A549 (cell line): Measurements from ENCODE around the gene OR4D1.

Experiments
- BHLHE40 ChIP-seq: IDR thresholded peaks from 2 replicates; pipeline ENCODE4 v1.6.1; 2012; ENCODE audit warnings: low read depth, low read length, inconsistent platforms
- CEBPB ChIP-seq, 2 experiments: fragments of >200 bp in 1 of 2; sonication (Bioruptor Twin) in 1 of 2; formaldehyde crosslinking in 1 of 2; IDR thresholded peaks; 2 replicates each; pipeline ENCODE4 v1.6.1; 2012 to 2016
- CHD2 ChIP-seq: fragments of 150-350 bp; IDR thresholded peaks from 2 replicates; pipeline ENCODE4 v1.6.1; 2014; ENCODE audit warnings: low read length; ENCODE audit not compliant: partially characterized antibody
- CTCF ChIP-seq: fragments of >200 bp; sonication (Bioruptor Twin); formaldehyde crosslinking; IDR thresholded peaks from 3 replicates; pipeline ENCODE4 v1.5.1; 2016
- FOXS1 ChIP-seq: fragments of 250-450 bp; sonication (Bioruptor Pico); IDR thresholded peaks from 2 replicates; pipeline ENCODE4 v1.5.0; 2020; ENCODE audit warnings: mild to moderate bottlenecking, moderate library complexity
- HES2 ChIP-seq: fragments of >200 bp; sonication (Bioruptor Twin); formaldehyde crosslinking; IDR thresholded peaks from 2 replicates; pipeline ENCODE4 v1.6.1; 2016
- JUNB ChIP-seq: fragments of >200 bp; sonication (Bioruptor Twin); formaldehyde crosslinking; IDR thresholded peaks from 2 replicates; pipeline ENCODE4 v1.6.1; 2016
- MYC ChIP-seq: IDR thresholded peaks from 2 replicates; pipeline ENCODE4 v1.6.1; 2012; ENCODE audit warnings: mild to moderate bottlenecking, inconsistent platforms, low read length, improper control_type of control experiment, borderline replicate concordance
- NR3C1 ChIP-seq: fragments of >200 bp; sonication (Bioruptor Twin); formaldehyde crosslinking; IDR thresholded peaks from 3 replicates; pipeline ENCODE4 v1.6.1; 2017
- POLR2A ChIP-seq: IDR thresholded peaks from 2 replicates; pipeline ENCODE4 v1.6.1; 2012; ENCODE audit warnings: mild to moderate bottlenecking, low read length
- POLR2AphosphoS2 ChIP-seq: conservative IDR thresholded peaks from 2 replicates; pipeline ENCODE4 v1.6.1; 2012; ENCODE audit warnings: low read length, improper control_type of control experiment, inconsistent platforms
- USF2 ChIP-seq: fragments of 450-650 bp; IDR thresholded peaks from 2 replicates; pipeline ENCODE4 v1.6.1; 2014; ENCODE audit warnings: antibody characterized with exemption

- no peak for TF ChIP-seq MYC
- no peak for TF ChIP-seq POLR2AphosphoS2
- no peak for TF ChIP-seq USF2
- TF ChIP-seq CTCF = no peak
- TF ChIP-seq FOXS1 (CRISPR knock-in tag) = no peak
- no peak for TF ChIP-seq POLR2A
- TF ChIP-seq CHD2 = no peak
- no peak for TF ChIP-seq CEBPB (IDR thresholded peaks at IDR 0.05)
- no peak for TF ChIP-seq JUNB
- no peak for TF ChIP-seq NR3C1
- no peak for TF ChIP-seq HES2
- no peak for TF ChIP-seq BHLHE40
Observed at GRCh38 chr17:58192612-58193011, 44.4 kb downstream of the OR4D1 start, which contains the start of gene EPX.
